GM18870 (cell line): Measurements from ENCODE around the gene GAS2L1.

Experiments
- ATAC-seq: cut with Tn5 transposase; IDR thresholded peaks from one replicate; pipeline ENCODE4 v1.9.1; 2021; ENCODE audit warnings: moderate library complexity; ENCODE audit not compliant: unreplicated experiment

Gene GAS2L1

GRCh38 chr22:29325785-29326315 lies 19.4 kb downstream of the GAS2L1 start:
- no peak for ATAC-seq

- ATAC-seq = no peak
Observed at GRCh38 chr22:29326481-29326880, 20.0 kb downstream of the GAS2L1 start.

- ATAC-seq = no peak
Observed at GRCh38 chr22:29327089-29327764, 20.8 kb downstream of the GAS2L1 start.

GRCh38 chr22:29328055-29328454 lies 21.6 kb downstream of the GAS2L1 start:
- no peak for ATAC-seq

GRCh38 chr22:29328566-29329500 lies 22.4 kb downstream of the GAS2L1 start:
- ATAC-seq = no peak

- ATAC-seq = no peak
Observed at GRCh38 chr22:29329581-29329980, 23.1 kb downstream of the GAS2L1 start.

- ATAC-seq = no peak
Observed at GRCh38 chr22:29330291-29330690, 23.8 kb downstream of the GAS2L1 start.

- no peak for ATAC-seq
Observed at GRCh38 chr22:29330753-29331152, 24.3 kb downstream of the GAS2L1 start.

GRCh38 chr22:29331213-29331612 lies 24.8 kb downstream of the GAS2L1 start:
- ATAC-seq = no peak

GRCh38 chr22:29331658-29332300 lies 25.3 kb downstream of the GAS2L1 start:
- no peak for ATAC-seq

- no peak for ATAC-seq
Observed at GRCh38 chr22:29332886-29333496, 26.5 kb downstream of the GAS2L1 start.

- no peak for ATAC-seq
Observed at GRCh38 chr22:29334148-29334547, 27.7 kb downstream of the GAS2L1 start.

GRCh38 chr22:29334696-29335344 lies 28.4 kb downstream of the GAS2L1 start:
- no peak for ATAC-seq

GRCh38 chr22:29335656-29336055 lies 29.2 kb downstream of the GAS2L1 start:
- ATAC-seq = no peak

GRCh38 chr22:29336751-29337490 lies 30.5 kb downstream of the GAS2L1 start:
- ATAC-seq = no peak

GRCh38 chr22:29337631-29338284 lies 31.3 kb downstream of the GAS2L1 start:
- ATAC-seq = no peak

GRCh38 chr22:29338398-29338797 lies 31.9 kb downstream of the GAS2L1 start:
- ATAC-seq = no peak

GRCh38 chr22:29339381-29340235 lies 33.2 kb downstream of the GAS2L1 start:
- ATAC-seq = no peak
